Activated CD4-positive, CD25-positive, alpha-beta regulatory T cell (primary cell): ENCODE data around the gene MORN1.
"Not testable (repeated sequence)": the region's sequence is repeated elsewhere in the genome, so short reads cannot be mapped to it uniquely, and the experiment has no call there.

Source experiments
- DNase-seq, 4 experiments: peaks; one replicate each; lab custom pipeline; 2025; lab: John Stamatoyannopoulos, UW

Gene MORN1

GRCh38 chr1:2337081-2337480 lies 54.3 kb downstream of the MORN1 start:
- DNase-seq = no peak

GRCh38 chr1:2336499-2336898 lies 54.9 kb downstream of the MORN1 start:
- no peak for DNase-seq

GRCh38 chr1:2335721-2336455 lies 55.5 kb downstream of the MORN1 start:
- DNase-seq = no peak

- DNase-seq = no peak
These were observed 56.3 kb downstream of the MORN1 start for GRCh38 chr1:2334883-2335534.

GRCh38 chr1:2334366-2334765 lies 57.0 kb downstream of the MORN1 start:
- DNase-seq = no peak

- not testable (repeated sequence) for DNase-seq
These were observed 59.8 kb downstream of the MORN1 start for GRCh38 chr1:2331580-2331979.

GRCh38 chr1:2331200-2331544 lies 60.2 kb downstream of the MORN1 start:
- DNase-seq = no peak

- no peak for DNase-seq
These were observed 60.7 kb downstream of the MORN1 start for GRCh38 chr1:2330519-2331199.

- DNase-seq = no peak
These were observed 61.3 kb downstream of the MORN1 start for GRCh38 chr1:2330035-2330434.

- DNase-seq = no peak
These were observed 62.5 kb downstream of the MORN1 start for GRCh38 chr1:2328676-2329455.

GRCh38 chr1:2327841-2328240 lies 63.5 kb downstream of the MORN1 start:
- DNase-seq = no peak

- not testable (repeated sequence) for DNase-seq
These were observed 64.2 kb downstream of the MORN1 start for GRCh38 chr1:2327162-2327561.

GRCh38 chr1:2326524-2326923 lies 64.8 kb downstream of the MORN1 start:
- no peak for DNase-seq

- DNase-seq = no peak
These were observed 66.6 kb downstream of the MORN1 start for GRCh38 chr1:2324553-2325366.

GRCh38 chr1:2323451-2323974 lies 67.8 kb downstream of the MORN1 start:
- no peak for DNase-seq

- no peak for DNase-seq
These were observed 68.7 kb downstream of the MORN1 start for GRCh38 chr1:2322581-2323211.

GRCh38 chr1:2322065-2322571 lies 69.2 kb downstream of the MORN1 start:
- DNase-seq = no peak

- DNase-seq = no peak
These were observed 70.3 kb downstream of the MORN1 start for GRCh38 chr1:2320760-2321667.

- DNase-seq = no peak
These were observed 71.3 kb downstream of the MORN1 start for GRCh38 chr1:2320006-2320405.

- DNase-seq = no peak
These were observed 72.1 kb downstream of the MORN1 start for GRCh38 chr1:2319291-2319690.
